GM12878 (cell line): ENCODE measurements around the gene CARHSP1. TPM values are rescaled to one million over a fixed set of nuclear protein-coding genes. Genes with fewer than 3 reads are reported as not detected.
"Not testable (repeated sequence)": the region's sequence is repeated elsewhere in the genome, so short reads cannot be mapped to it uniquely, and the experiment has no call there.

Experiments
- ATAC-seq: fragments of 200-7000 bp; cut with Tn5 transposase; 3 replicates; pipeline ENCODE4 v1.9.1; 2020; ENCODE audit warnings: mild to moderate bottlenecking, moderate library complexity
- BruUV-seq: library from RNA; stranded (reverse); fragments of 400-500 nt; replicated peaks from 2 replicates; lab custom pipeline; 2021; lab: Mats Ljungman, UMichigan
- CTCF ChIA-PET: fragments of 300-600 bp; sonication (Branson Sonifier 250); formaldehyde crosslinking; extraction: SDS; loops from one replicate; lab custom pipeline; 2021; ENCODE audit warnings: inconsistent platforms; lab: Yijun Ruan, JAX
- POLR2A ChIA-PET: fragments of 350-600 bp; formaldehyde crosslinking; extraction: SDS; loops from one replicate; lab custom pipeline; 2021; ENCODE audit warnings: inconsistent platforms; lab: Charles Lee
- RAD21 ChIA-PET: fragments of 300-600 bp; sonication (Branson Sonifier 250); formaldehyde crosslinking; loops from one replicate; lab custom pipeline; 2023; ENCODE audit warnings: antibody characterized with exemption; ENCODE audit not compliant: unreplicated experiment; lab: Charles Lee
- SMC1A ChIA-PET: fragments of 300-600 bp; sonication (Branson Sonifier 250); formaldehyde crosslinking; loops from one replicate; lab custom pipeline; 2023; ENCODE audit not compliant: unreplicated experiment, uncharacterized antibody; lab: Charles Lee
- DNase-seq: peaks from one replicate; pipeline ENCODE4 v3.0.0-alpha.2; 2011; ENCODE audit warnings: low read depth, low spot score
- FAIRE-seq: peaks from 3 replicates; lab custom pipeline; 2011; peaks lifted over from hg19 to GRCh38; lab: Jason Lieb, UNC
- H2AFZ ChIP-seq: 2 replicates; pipeline ENCODE4 v1.6.0; 2011; ENCODE audit warnings: low read depth, low read length, control low read depth; ENCODE audit not compliant: control insufficient read depth
- H3K27ac ChIP-seq: 2 replicates; pipeline ENCODE4 v1.5.1; 2011; ENCODE audit warnings: control low read depth; ENCODE audit not compliant: control insufficient read depth, insufficient read depth
- H3K27me3 ChIP-seq, 2 experiments: replicated peaks in 1 of 2; 2 replicates each; pipeline versions ENCODE4 v1.6.0 to v1.6.1; 2011; ENCODE audit warnings: low read length in 1 of 2; ENCODE audit not compliant: control insufficient read depth in 2 of 2, insufficient read depth in 2 of 2
- H3K36me3 ChIP-seq, 2 experiments: 2 replicates each; pipeline ENCODE4 v1.5.1; 2011; ENCODE audit warnings: low read length in 1 of 2; ENCODE audit not compliant: control insufficient read depth in 2 of 2, insufficient read depth in 2 of 2
- H3K4me1 ChIP-seq: 2 replicates; pipeline ENCODE4 v1.6.1; 2011; ENCODE audit warnings: mild to moderate bottlenecking, low read length, moderate library complexity, mixed read lengths; ENCODE audit not compliant: control insufficient read depth, insufficient read depth
- H3K4me2 ChIP-seq: 2 replicates; pipeline ENCODE4 v1.6.0; 2011; ENCODE audit warnings: control low read depth; ENCODE audit not compliant: control insufficient read depth, insufficient read depth
- H3K4me3 ChIP-seq: fragments of 200-600 bp; sonication (generic); 2 replicates; pipeline ENCODE4 v1.5.1; 2016
- H3K79me2 ChIP-seq: 2 replicates; pipeline ENCODE4 v1.6.0; 2011; ENCODE audit warnings: low read length; ENCODE audit not compliant: control insufficient read depth, insufficient read depth
- H3K9ac ChIP-seq: 2 replicates; pipeline ENCODE4 v1.8.0; 2011; ENCODE audit warnings: low read length, control low read depth, mixed read lengths; ENCODE audit not compliant: control insufficient read depth, insufficient read depth
- H3K9me3 ChIP-seq: replicated peaks from 3 replicates; pipeline ENCODE4 v1.5.1; 2011; ENCODE audit warnings: mild to moderate bottlenecking, low read length; ENCODE audit not compliant: control insufficient read depth, insufficient read depth
- H4K20me1 ChIP-seq: 2 replicates; pipeline ENCODE4 v1.6.0; 2011; ENCODE audit not compliant: control insufficient read depth, insufficient read depth
- CREB1 ChIP-seq: IDR thresholded peaks from 2 replicates; pipeline ENCODE4 v1.6.1; 2012; ENCODE audit warnings: low read depth, mild to moderate bottlenecking, inconsistent platforms
- POLR2A ChIP-seq: IDR thresholded peaks from 2 replicates; pipeline ENCODE4 v1.6.1; 2011; ENCODE audit warnings: low read depth, mild to moderate bottlenecking, low read length
- WGBS: methylation state at CpG from one replicate; pipeline ENCODE4 v1.1.6; 2016; ENCODE audit warnings: low lambda C conversion rate; ENCODE audit not compliant: insufficient replicate concordance, insufficient coverage; ENCODE audit errors: missing lambda C conversion rate; 5-methylcytosine and 5-hydroxymethylcytosine counted together
- in situ Hi-C: fragments of 300-500 bp; cut with MboI; formaldehyde crosslinking; loops from 9 replicates; pipeline ENCODE4 v1.14.3; 2018; ENCODE audit warnings: mixed read lengths
- intact Hi-C: fragments of 100-400 bp; cut with micrococcal nuclease; formaldehyde crosslinking; loops from one replicate; pipeline ENCODE4 v1.14.2; 2022; ENCODE audit not compliant: unreplicated experiment
- polyA plus RNA-seq, 11 experiments: library from polyadenylated mRNA; depleted of rRNA in 4 of 11; unstranded in 6 of 11; stranded (reverse) in 5 of 11; fragments of >200 nt; fragmentation: Nextera tagmentation in 4 of 11; fragmentation: Illumina TruSeq in 1 of 11; extraction: Ambion mirVana in 4 of 11; extraction: Trizol in 1 of 11; gene quantifications; 1 replicate in 1 of 11; 2 replicates in 10 of 11; pipeline versions ENCODE4 v1.2.1 to v1.2.3, GENCODE V29; 2011 to 2016; ENCODE audit warnings: inconsistent platforms in 2 of 11, missing spikeins in 2 of 11, low read depth in 1 of 11
- total RNA-seq, 4 experiments: library from RNA; depleted of rRNA in 3 of 4; stranded (reverse); fragments of >200 nt in 3 of 4; fragmentation: Illumina TruSeq in 1 of 4; extraction: Trizol in 1 of 4; gene quantifications; 2 replicates each; pipeline versions ENCODE4 v1.2.1 to v1.2.3, GENCODE V29; 2013 to 2021

CARHSP1 gene
- total and polyA plus RNA-seq, 10 of the 15 experiments (the other 5 are each of a cell fraction or from before 2014, with no cell fraction given) = 5.5 to 112 (median 67.0) TPM

DNA sequence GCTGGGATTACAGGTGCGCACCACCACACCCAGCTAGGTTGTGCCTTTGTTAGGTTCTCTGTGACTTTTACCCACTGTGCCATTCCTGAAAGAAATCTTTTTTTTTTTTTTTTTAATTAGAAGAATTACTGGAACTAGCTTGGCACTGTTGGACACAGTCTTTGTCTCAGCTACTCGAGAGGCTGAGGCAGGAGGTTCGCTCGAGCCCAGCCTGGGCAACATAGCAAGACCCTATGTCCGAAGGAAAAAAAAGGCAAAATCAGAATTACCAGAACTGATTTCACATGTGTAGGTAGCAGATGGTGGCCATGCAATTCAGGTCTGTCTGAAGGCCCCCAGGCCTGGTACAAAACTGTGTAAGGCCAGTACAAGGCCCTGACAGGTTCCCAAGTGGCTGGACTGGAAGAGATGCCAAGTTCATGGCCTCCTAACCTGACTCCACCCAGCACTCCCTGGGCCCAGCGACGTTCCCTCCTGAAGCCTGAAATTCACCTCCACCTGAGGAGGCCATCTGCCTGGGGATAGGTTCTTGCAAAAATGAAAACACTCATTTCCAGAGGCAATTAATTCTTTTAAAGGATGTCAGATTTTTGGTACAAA is 23.0 kb downstream of the CARHSP1 start:
- SMC1A ChIA-PET = no interaction called here
- no peak overlapping the region for H2AFZ ChIP-seq
- DNase-seq (no peak), FAIRE-seq (no peak), ATAC-seq (no peak)
- in situ Hi-C loops (no loop called here), intact Hi-C loops (no loop called here)
- RAD21 ChIA-PET = no interaction called here
- no peak overlapping the region for H3K27ac ChIP-seq
- POLR2A ChIA-PET = no interaction called here
- H3K9ac ChIP-seq = no peak overlapping the region
- CTCF ChIA-PET = no interaction called here
- no peaks in the 10 kb centered on the region for H3K27me3 ChIP-seq
- H3K4me3 ChIP-seq = no peak overlapping the region
- TF ChIP-seq CREB1 = no peak
- 0 out of 2 replicates have a peak, but pooled peaks have one; percentile 5 for TF ChIP-seq POLR2A
- H3K36me3 ChIP-seq = peaks cover 34 to 35% of the 10 kb centered on the region in 2 experiments
- H3K9me3 ChIP-seq = no peaks in the 10 kb centered on the region
- H4K20me1 ChIP-seq = no peaks in the 10 kb centered on the region; the same call in none of the 2 replicates
- BruUV-seq = no TSS peak
- H3K79me2 ChIP-seq = no peaks in the 10 kb centered on the region
- H3K4me2 ChIP-seq = no peak overlapping the region
- H3K4me1 ChIP-seq = no peaks in the 10 kb centered on the region; the same call in 1 of the 2 replicates
- 95% methylated on average over 7 of the region's 7 CpGs for WGBS

DNA sequence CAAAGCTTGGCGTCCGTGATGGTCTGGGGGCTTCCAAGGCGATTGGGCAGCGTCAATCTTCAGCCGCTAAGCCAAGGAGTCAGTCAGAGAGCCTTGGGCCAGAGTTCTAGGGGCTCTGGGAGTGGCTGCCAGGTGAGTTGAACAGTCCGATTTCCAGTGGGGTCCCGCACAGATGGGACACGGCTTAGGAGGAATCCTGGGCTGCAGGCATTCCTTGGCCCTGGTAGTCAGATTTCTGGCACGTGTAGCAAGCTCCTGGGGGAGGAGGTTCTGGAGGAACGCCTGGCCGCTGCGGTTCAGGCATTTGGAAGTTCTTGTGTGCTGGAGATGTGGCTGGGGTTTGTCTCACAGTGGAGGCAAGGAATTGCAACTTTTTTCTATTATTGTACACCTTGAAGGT is 25.5 kb downstream of the CARHSP1 start:
- intact Hi-C loops, FAIRE-seq, BruUV-seq, H2AFZ ChIP-seq, in situ Hi-C loops, ATAC-seq, H3K9me3 ChIP-seq, SMC1A ChIA-PET, H3K27me3 ChIP-seq, H3K9ac ChIP-seq, H3K4me3 ChIP-seq, H3K4me2 ChIP-seq, H3K27ac ChIP-seq, CTCF ChIA-PET, POLR2A ChIA-PET, H3K79me2 ChIP-seq, DNase-seq, H4K20me1 ChIP-seq, H3K4me1 ChIP-seq, RAD21 ChIA-PET: not testable (repeated sequence)
- 88% methylated on average over 11 of the region's 12 CpGs for WGBS
- H3K36me3 ChIP-seq = peaks cover 14 to 16% of the 10 kb centered on the region in 2 experiments; a peak in 3 of 4 replicates

DNA sequence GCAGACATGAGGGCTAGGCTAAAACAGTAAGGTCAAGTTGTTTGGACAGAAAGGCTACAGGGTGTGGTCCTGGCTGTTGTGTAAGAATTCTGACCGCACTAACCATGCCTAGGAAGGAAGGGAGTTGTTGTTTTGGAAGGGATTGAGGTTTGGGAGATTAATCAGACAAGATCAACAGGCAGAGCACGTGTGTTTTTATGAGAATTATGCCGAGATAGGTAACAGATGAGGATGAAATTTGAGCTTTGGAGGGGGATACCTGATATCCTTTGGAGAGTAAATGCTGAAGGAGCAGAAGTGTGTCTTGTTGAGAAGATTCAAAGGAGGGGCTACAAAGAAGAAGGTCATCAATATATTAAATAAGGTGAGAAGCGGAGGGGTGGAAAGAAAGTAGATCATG is 26.8 kb downstream of the CARHSP1 start:
- intact Hi-C loops, BruUV-seq, DNase-seq, H3K4me1 ChIP-seq, H3K79me2 ChIP-seq, ATAC-seq, SMC1A ChIA-PET, H3K36me3 ChIP-seq, H4K20me1 ChIP-seq, POLR2A ChIA-PET, H3K27me3 ChIP-seq, FAIRE-seq, H3K9me3 ChIP-seq, RAD21 ChIA-PET, CTCF ChIA-PET, H3K4me2 ChIP-seq, in situ Hi-C loops, H3K4me3 ChIP-seq, H2AFZ ChIP-seq, H3K27ac ChIP-seq, H3K9ac ChIP-seq: not testable (repeated sequence)
- WGBS = 88% methylated on average over 3 of the region's 4 CpGs

DNA sequence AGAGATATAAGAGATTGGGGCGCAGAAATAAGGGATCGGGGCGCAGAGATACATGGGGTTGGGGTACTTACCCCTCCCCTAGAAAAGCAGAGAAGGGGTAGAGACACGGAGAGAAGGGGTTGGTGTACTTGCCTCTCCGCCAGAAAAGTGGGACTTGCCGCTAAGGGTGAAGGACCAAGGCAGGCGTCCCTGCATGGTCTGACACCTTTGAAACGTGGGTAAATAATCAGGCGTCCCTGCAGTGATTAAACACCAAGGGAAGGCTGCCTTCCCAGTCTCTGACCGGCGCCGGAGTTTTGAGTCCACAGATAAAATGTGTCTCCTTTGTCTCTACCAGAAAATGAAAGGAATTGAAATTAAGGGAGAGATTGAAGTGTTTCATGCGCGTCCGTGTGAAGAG is 31.2 kb downstream of the CARHSP1 start:
- intact Hi-C loops, H3K79me2 ChIP-seq, H3K4me1 ChIP-seq, POLR2A ChIA-PET, BruUV-seq, H4K20me1 ChIP-seq, H3K9ac ChIP-seq, FAIRE-seq, H3K4me3 ChIP-seq, RAD21 ChIA-PET, ATAC-seq, CTCF ChIA-PET, H3K9me3 ChIP-seq, H3K27me3 ChIP-seq, H3K27ac ChIP-seq, H3K36me3 ChIP-seq, H3K4me2 ChIP-seq, SMC1A ChIA-PET, in situ Hi-C loops, H2AFZ ChIP-seq, DNase-seq: not testable (repeated sequence)
- 92% methylated on average over 15 of the region's 15 CpGs for WGBS
